Stimulated activated naive B cell treated with anti-CD40 and anti-IgM and Interleukin-4, amounts not matched to agents 10 μg/mL and 1 μg/mL and 100 μg/mL, for 72 hours (primary cell): ENCODE results near the gene USO1.
"Not testable (repeated sequence)": the region's sequence is repeated elsewhere in the genome, so short reads cannot be mapped to it uniquely, and the experiment has no call there.

Experiments
- ATAC-seq, 2 donors: fragments of 150-1000 bp; cut with Tn5 transposase; replicated peaks; 2 replicates each; pipeline ENCODE4 v1.10.0; 2021; ENCODE audit warnings: moderate library complexity in 1 of 2
- DNase-seq: peaks from one replicate; pipeline ENCODE4 v3.0.0; 2021
- H3K27ac Mint-ChIP-seq: one replicate; pipeline ENCODE4 v1.8.0; 2022; ENCODE audit warnings: mild to moderate bottlenecking, mixed read lengths
- H3K27me3 Mint-ChIP-seq, 2 donors: one replicate each; pipeline ENCODE4 v1.8.0; 2022; ENCODE audit warnings: mixed read lengths in 2 of 2
- H3K36me3 Mint-ChIP-seq, 2 donors: one replicate each; pipeline ENCODE4 v1.8.0; 2022; ENCODE audit warnings: mixed read lengths in 2 of 2, mild to moderate bottlenecking in 1 of 2
- H3K4me1 Mint-ChIP-seq, 2 donors: one replicate each; pipeline ENCODE4 v1.8.0; 2022; ENCODE audit warnings: mixed read lengths in 2 of 2, mild to moderate bottlenecking in 1 of 2
- H3K4me3 Mint-ChIP-seq, 2 donors: one replicate each; pipeline ENCODE4 v1.8.0; 2022; ENCODE audit warnings: mild to moderate bottlenecking in 2 of 2, mixed read lengths in 2 of 2, moderate library complexity in 1 of 2
- H3K9me3 Mint-ChIP-seq, 2 donors: one replicate each; pipeline ENCODE4 v1.8.0; 2022; ENCODE audit warnings: mixed read lengths in 2 of 2, mild to moderate bottlenecking in 1 of 2

The USO1 gene

DNA sequence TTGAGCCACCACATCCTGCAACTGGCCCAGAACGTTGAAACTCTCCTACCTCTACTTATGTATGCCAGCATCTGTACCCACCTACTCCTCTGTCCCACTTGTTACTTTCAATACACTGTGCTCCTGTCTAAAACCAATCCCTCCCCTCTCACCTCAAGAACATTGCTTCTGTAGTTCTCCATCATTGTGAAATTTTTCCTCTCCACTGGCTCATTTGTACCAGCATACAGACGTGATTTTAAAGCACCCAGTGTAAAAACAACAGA, 25.5 kb upstream of the USO1 start:
- H3K36me3 Mint-ChIP-seq = peaks cover 4 to 7% of the 10 kb centered on the region in 2 donors
- peaks cover 17 to 42% of the 10 kb centered on the region in 2 donors for H3K4me1 Mint-ChIP-seq
- H3K27me3 Mint-ChIP-seq = no peaks in the 10 kb centered on the region
- no peaks in the 10 kb centered on the region for H3K9me3 Mint-ChIP-seq
- DNase-seq (no peak), ATAC-seq (peak; percentile 20 to 44)
- peak overlapping the region; percentile 61 to 67 for H3K4me3 Mint-ChIP-seq
- peak overlapping the region; percentile 94 for H3K27ac Mint-ChIP-seq

GRCh38 chr4:75699299-75699698, 25.1 kb upstream of the USO1 start:
- peak overlapping the region; percentile 94 for H3K27ac Mint-ChIP-seq
- peak overlapping the region; percentile 61 to 67 for H3K4me3 Mint-ChIP-seq
- DNase-seq (no peak), ATAC-seq (peak; percentile 19 to 43)
- H3K9me3 Mint-ChIP-seq = no peaks in the 10 kb centered on the region
- peaks cover 17 to 42% of the 10 kb centered on the region in 2 donors for H3K4me1 Mint-ChIP-seq
- no peaks in the 10 kb centered on the region for H3K27me3 Mint-ChIP-seq
- H3K36me3 Mint-ChIP-seq = peaks cover 0 to 4% of the 10 kb centered on the region in 2 donors

- H3K36me3 Mint-ChIP-seq = peaks cover 0 to 4% of the 10 kb centered on the region in 2 donors
- no peak overlapping the region for H3K4me3 Mint-ChIP-seq
- H3K27ac Mint-ChIP-seq = no peak overlapping the region
- H3K9me3 Mint-ChIP-seq = no peaks in the 10 kb centered on the region
- peaks cover 12 to 16% of the 10 kb centered on the region in 2 donors for H3K4me1 Mint-ChIP-seq
- no peaks in the 10 kb centered on the region for H3K27me3 Mint-ChIP-seq
- DNase-seq (no peak), ATAC-seq (no peak)
These were observed 21.4 kb upstream of the USO1 start for GRCh38 chr4:75702919-75703411.

- no peak overlapping the region for H3K27ac Mint-ChIP-seq
These were observed 19.0 kb upstream of the USO1 start for GRCh38 chr4:75705198-75705977.

DNA sequence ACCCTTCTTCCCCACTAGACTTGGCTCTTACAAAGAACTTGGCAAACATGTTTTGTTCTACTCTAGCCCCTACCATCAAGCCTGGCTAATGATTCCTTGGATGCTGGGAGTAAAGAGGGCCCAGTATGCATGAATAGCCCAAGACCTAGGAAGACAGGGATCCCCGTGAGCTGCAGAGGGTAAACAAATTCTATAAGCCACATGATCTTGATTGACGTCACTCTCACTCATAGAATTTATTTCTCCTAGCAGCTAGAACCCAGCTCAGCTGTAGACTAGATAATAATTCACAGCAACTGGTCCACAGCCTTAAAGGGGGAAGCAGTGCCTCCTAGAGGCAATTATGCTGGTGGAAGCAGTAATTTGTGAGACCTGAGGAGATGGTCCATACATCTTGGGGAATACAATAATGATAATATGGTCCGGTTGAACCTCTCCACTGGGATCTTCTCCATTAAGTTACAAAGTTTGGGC, 16.1 kb upstream of the USO1 start:
- Mint-ChIP-seq H3K27me3 (no peaks in the 10 kb centered on the region), H3K4me3 (no peak overlapping the region), H3K27ac (no peak overlapping the region), H3K36me3 (peaks cover 0 to 8% of the 10 kb centered on the region in 2 donors), H3K9me3 (no peaks in the 10 kb centered on the region), H3K4me1 (peaks cover 7 to 21% of the 10 kb centered on the region in 2 donors)
- DNase-seq (no peak), ATAC-seq (peak; percentile 68 to 74)

More at GRCh38 chr4:75705198-75705977, 19.0 kb upstream of the USO1 start:
- H3K27me3 Mint-ChIP-seq = no peaks in the 10 kb centered on the region
- H3K9me3 Mint-ChIP-seq = no peaks in the 10 kb centered on the region
- no peak overlapping the region for H3K4me3 Mint-ChIP-seq
- ATAC-seq (no peak), DNase-seq (no peak)
- peaks cover 7 to 21% of the 10 kb centered on the region in 2 donors for H3K4me1 Mint-ChIP-seq
- H3K36me3 Mint-ChIP-seq = peaks cover 0 to 4% of the 10 kb centered on the region in 2 donors

DNA sequence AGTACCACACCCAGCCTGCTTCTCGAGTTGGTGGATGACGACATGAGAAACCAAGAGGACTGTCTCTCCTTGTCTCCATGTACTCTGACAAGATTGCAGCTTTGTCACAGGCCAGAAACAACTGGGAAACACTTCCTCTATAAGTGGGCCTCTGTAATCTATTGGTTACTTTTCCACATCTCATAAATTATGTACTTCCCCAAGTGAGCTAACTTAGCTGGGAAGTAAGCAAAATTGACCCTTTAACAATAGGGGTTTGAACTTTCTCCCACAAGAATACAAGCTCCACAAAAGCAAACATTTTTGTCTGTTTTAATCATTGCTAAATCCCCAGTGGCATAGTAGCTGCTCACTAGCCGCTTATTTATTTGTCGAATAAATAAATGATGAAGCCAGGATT, 14.1 kb upstream of the USO1 start:
- H3K4me1 Mint-ChIP-seq = peaks cover 10 to 27% of the 10 kb centered on the region in 2 donors
- DNase-seq (no peak), ATAC-seq (no peak)
- H3K9me3 Mint-ChIP-seq = no peaks in the 10 kb centered on the region
- peaks cover 0 to 7% of the 10 kb centered on the region in 2 donors for H3K36me3 Mint-ChIP-seq
- H3K4me3 Mint-ChIP-seq = no peak overlapping the region
- no peak overlapping the region for H3K27ac Mint-ChIP-seq
- no peaks in the 10 kb centered on the region for H3K27me3 Mint-ChIP-seq

GRCh38 chr4:75714011-75714410, 10.4 kb upstream of the USO1 start:
- Mint-ChIP-seq H3K27me3 (no peaks in the 10 kb centered on the region), H3K4me1 (peaks cover 11 to 22% of the 10 kb centered on the region in 2 donors), H3K36me3 (peaks cover 6 to 19% of the 10 kb centered on the region in 2 donors), H3K4me3 (no peak overlapping the region), H3K9me3 (no peaks in the 10 kb centered on the region), H3K27ac (no peak overlapping the region)
- DNase-seq (no peak), ATAC-seq (no peak)

DNA sequence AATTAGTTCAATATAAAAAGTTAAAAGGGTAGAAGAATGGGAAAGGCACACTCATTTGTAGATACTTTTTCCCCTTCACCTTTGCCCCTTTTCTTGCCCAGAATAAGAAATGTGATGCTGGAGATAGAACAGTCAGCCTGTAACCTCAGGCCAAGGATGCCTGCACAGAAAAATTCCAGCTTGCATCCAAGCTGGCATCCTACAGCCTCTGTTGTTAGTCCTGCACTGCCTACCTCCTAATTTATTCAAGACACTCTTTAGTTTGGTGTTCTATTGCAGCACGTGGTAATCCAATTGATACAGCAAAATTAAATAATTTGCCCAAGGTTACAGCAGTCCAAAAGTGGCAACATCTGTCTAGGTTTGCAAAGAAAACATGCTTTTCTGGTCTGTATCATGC, 9.7 kb upstream of the USO1 start:
- no peaks in the 10 kb centered on the region for H3K9me3 Mint-ChIP-seq
- no peak overlapping the region for H3K27ac Mint-ChIP-seq
- no peak overlapping the region for H3K4me3 Mint-ChIP-seq
- ATAC-seq (no peak), DNase-seq (no peak)
- H3K36me3 Mint-ChIP-seq = peaks cover 6 to 19% of the 10 kb centered on the region in 2 donors
- H3K27me3 Mint-ChIP-seq = no peaks in the 10 kb centered on the region
- H3K4me1 Mint-ChIP-seq = peaks cover 7 to 16% of the 10 kb centered on the region in 2 donors

- DNase-seq = no peak
- no peak for ATAC-seq
- no peak overlapping the region for H3K27ac Mint-ChIP-seq
- peaks cover 4 to 11% of the 10 kb centered on the region in 2 donors for H3K4me1 Mint-ChIP-seq
- peaks cover 6 to 19% of the 10 kb centered on the region in 2 donors for H3K36me3 Mint-ChIP-seq
- H3K4me3 Mint-ChIP-seq = no peak overlapping the region
- H3K27me3 Mint-ChIP-seq = no peaks in the 10 kb centered on the region
- no peaks in the 10 kb centered on the region for H3K9me3 Mint-ChIP-seq
These were observed 9.1 kb upstream of the USO1 start for GRCh38 chr4:75715105-75715799.

- not testable (repeated sequence) for H3K9me3 Mint-ChIP-seq, H3K4me1 Mint-ChIP-seq, DNase-seq, H3K4me3 Mint-ChIP-seq, H3K27ac Mint-ChIP-seq, ATAC-seq, H3K27me3 Mint-ChIP-seq
- H3K36me3 Mint-ChIP-seq = peaks cover 6 to 19% of the 10 kb centered on the region in 2 donors
These were observed 8.3 kb upstream of the USO1 start for GRCh38 chr4:75716054-75716453.

DNA sequence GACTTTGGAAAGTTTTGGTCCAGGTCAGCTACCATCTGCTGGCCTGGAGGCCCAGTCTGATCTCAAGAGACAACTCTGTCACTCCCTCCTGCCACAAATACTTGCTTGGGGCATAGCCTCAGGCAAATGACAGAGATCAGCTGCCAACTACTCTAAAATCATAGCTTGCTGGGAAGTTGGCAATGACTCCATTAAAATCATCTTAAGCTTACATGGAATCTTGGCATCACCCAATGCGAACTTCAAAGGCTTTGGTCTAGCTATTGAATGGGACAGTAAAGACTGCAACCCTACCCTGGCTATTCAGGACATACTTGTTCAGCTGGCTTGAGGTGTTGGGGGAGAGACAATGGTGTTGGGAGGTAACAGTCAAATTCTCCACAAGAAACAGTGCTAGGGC, 7.0 kb upstream of the USO1 start:
- peaks cover 6 to 19% of the 10 kb centered on the region in 2 donors for H3K36me3 Mint-ChIP-seq
- no peaks in the 10 kb centered on the region for H3K9me3 Mint-ChIP-seq
- DNase-seq = no peak
- peaks cover 4 to 15% of the 10 kb centered on the region in 2 donors for H3K4me1 Mint-ChIP-seq
- no peak for ATAC-seq
- no peaks in the 10 kb centered on the region for H3K27me3 Mint-ChIP-seq
- no peak overlapping the region for H3K4me3 Mint-ChIP-seq
- H3K27ac Mint-ChIP-seq = no peak overlapping the region

GRCh38 chr4:75718529-75718928, 5.8 kb upstream of the USO1 start:
- H3K4me1 Mint-ChIP-seq = peaks cover 11 to 24% of the 10 kb centered on the region in 2 donors
- H3K27ac Mint-ChIP-seq = no peak overlapping the region
- ATAC-seq (no peak), DNase-seq (no peak)
- H3K27me3 Mint-ChIP-seq = no peaks in the 10 kb centered on the region
- H3K36me3 Mint-ChIP-seq = peaks cover 6 to 15% of the 10 kb centered on the region in 2 donors
- no peaks in the 10 kb centered on the region for H3K9me3 Mint-ChIP-seq
- H3K4me3 Mint-ChIP-seq = no peak overlapping the region

- ATAC-seq (no peak), DNase-seq (no peak)
- Mint-ChIP-seq H3K27me3 (no peaks in the 10 kb centered on the region), H3K27ac (no peak overlapping the region), H3K9me3 (peaks cover 0 to 4% of the 10 kb centered on the region in 2 donors), H3K4me1 (peaks cover 15 to 48% of the 10 kb centered on the region in 2 donors), H3K4me3 (no peak overlapping the region), H3K36me3 (peaks cover 8 to 19% of the 10 kb centered on the region in 2 donors)
These were observed 2.0 kb upstream of the USO1 start for GRCh38 chr4:75722417-75722816.

- Mint-ChIP-seq H3K4me1 (peaks cover 18 to 54% of the 10 kb centered on the region in 2 donors), H3K36me3 (peaks cover 6 to 18% of the 10 kb centered on the region in 2 donors), H3K4me3 (peak overlapping the region; percentile 94 to 98), H3K27me3 (no peaks in the 10 kb centered on the region), H3K9me3 (peaks cover 0 to 4% of the 10 kb centered on the region in 2 donors), H3K27ac (peak overlapping the region; percentile 99)
- no peak for ATAC-seq
- no peak for DNase-seq
These were observed 963 bp upstream of the USO1 start for GRCh38 chr4:75723163-75724065.
